Measurements from ENCODE around the gene TPI1.

- TF ChIP-seq POLR2A (IDR thresholded peaks at IDR 0.05) (no peak), CTCF (IDR thresholded peaks at IDR 0.05) (no peak)
These were observed 43.9 kb upstream of the TPI1 start for GRCh38 chr12:6823182-6824084.

Data from thyroid gland (tissue), 4 donors.